ENCODE results near the gene TPI1. TPM values are rescaled to one million over a fixed set of nuclear protein-coding genes. Genes with fewer than 3 reads are reported as not detected.

TPI1 gene
- total RNA-seq, 4 donors from 2014 or later = 500 to 741 (median 604) TPM

DNA sequence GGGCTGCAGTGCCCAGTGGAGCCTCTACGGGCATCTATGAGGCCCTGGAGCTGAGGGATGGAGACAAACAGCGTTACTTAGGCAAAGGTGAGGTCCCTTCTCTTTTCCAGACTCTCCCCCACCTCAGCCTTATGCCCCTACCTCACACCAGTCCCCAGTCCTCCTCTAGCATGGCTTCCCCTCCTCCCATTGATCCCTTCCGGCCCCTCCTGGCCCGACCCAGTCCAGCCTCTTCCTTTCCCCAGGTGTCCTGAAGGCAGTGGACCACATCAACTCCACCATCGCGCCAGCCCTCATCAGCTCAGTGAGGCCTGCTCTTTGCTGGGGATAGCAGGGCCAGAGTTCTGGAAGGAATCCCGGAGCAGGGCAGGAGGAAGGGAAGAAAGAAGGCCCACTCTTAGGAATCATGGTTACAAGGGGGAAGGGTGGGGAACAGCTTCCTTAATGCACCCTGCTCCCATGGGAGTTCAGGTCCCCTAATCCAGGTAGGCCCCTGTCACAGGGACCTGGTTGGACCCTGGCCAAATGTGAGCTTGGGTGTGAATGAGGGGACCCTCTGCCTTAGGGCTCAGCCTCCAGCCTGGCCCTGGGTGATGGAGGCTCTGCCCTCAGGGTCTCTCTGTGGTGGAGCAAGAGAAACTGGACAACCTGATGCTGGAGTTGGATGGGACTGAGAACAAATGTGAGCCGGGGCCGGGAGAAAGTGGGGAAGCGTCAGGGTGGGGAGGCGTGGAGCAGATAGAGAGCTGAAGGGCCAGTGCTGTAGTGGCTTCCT, 49.3 kb downstream of the TPI1 start:
- DNase-seq (no peak), ATAC-seq (no peak)
- Histone ChIP-seq H3K9me3 (no peaks in the 10 kb centered on the region), H3K27ac (no peak overlapping the region), H3K4me3 (no peak overlapping the region), H3K27me3 (peaks cover 14 to 20% (median 17%) of the 10 kb centered on the region in 3 donors), H3K36me3 (no peaks in the 10 kb centered on the region), H3K4me1 (peaks cover 9 to 11% of the 10 kb centered on the region in 2 donors)
- in situ Hi-C loops (cut with MboI; ENCODE audit: low sequenced_read_pairs in 4 of 4) = loop anchor here in 1 of 4 donors (25.0 kb wide), 1 partner anchor 196 kb away; the partner anchor contains the start of gene C1RL
- TF ChIP-seq POLR2A (IDR thresholded peaks at IDR 0.05) = no peak
- no peak for TF ChIP-seq CTCF (IDR thresholded peaks at IDR 0.05 in 4 of 5, conservative IDR thresholded peaks at IDR 0.05 in 1 of 5)
- intact Hi-C loops (cut with DNase I; ENCODE audit: low total_unique reads) = no loop called here

GRCh38 chr12:6917491-6918231, 50.3 kb downstream of the TPI1 start:
- Histone ChIP-seq H3K27ac (no peak overlapping the region), H3K4me1 (peaks cover 9 to 11% of the 10 kb centered on the region in 2 donors), H3K4me3 (no peak overlapping the region), H3K36me3 (no peaks in the 10 kb centered on the region), H3K9me3 (no peaks in the 10 kb centered on the region), H3K27me3 (peaks cover 14 to 20% (median 17%) of the 10 kb centered on the region in 3 donors)
- intact Hi-C loops (cut with DNase I; ENCODE audit: low total_unique reads) (no loop called here), in situ Hi-C loops (cut with MboI; ENCODE audit: low sequenced_read_pairs in 4 of 4) (loop anchor here in 1 of 4 donors (25.0 kb wide), 1 partner anchor 195 kb away; the partner anchor contains the start of gene C1RL)
- DNase-seq (no peak), ATAC-seq (no peak)
- TF ChIP-seq POLR2A (IDR thresholded peaks at IDR 0.05) (no peak), CTCF (IDR thresholded peaks at IDR 0.05 in 4 of 5, conservative IDR thresholded peaks at IDR 0.05 in 1 of 5) (no peak)

GRCh38 chr12:6919588-6919987, 52.3 kb downstream of the TPI1 start:
- intact Hi-C loops (cut with DNase I; ENCODE audit: low total_unique reads) (no loop called here), in situ Hi-C loops (cut with MboI; ENCODE audit: low sequenced_read_pairs in 4 of 4) (loop anchor here in 1 of 4 donors (25.0 kb wide), 1 partner anchor 193 kb away; the partner anchor contains the start of gene C1RL)
- H3K27ac ChIP-seq = no peak overlapping the region
- no peaks in the 10 kb centered on the region for H3K9me3 ChIP-seq
- peaks cover 4 to 15% (median 7%) of the 10 kb centered on the region in 3 donors for H3K27me3 ChIP-seq
- H3K36me3 ChIP-seq = no peaks in the 10 kb centered on the region
- DNase-seq = no peak
- H3K4me3 ChIP-seq = no peak overlapping the region
- no peak for ATAC-seq
- H3K4me1 ChIP-seq = peaks cover 11 to 13% of the 10 kb centered on the region in 2 donors
- no peak for TF ChIP-seq CTCF (IDR thresholded peaks at IDR 0.05 in 4 of 5, conservative IDR thresholded peaks at IDR 0.05 in 1 of 5)
- TF ChIP-seq POLR2A (IDR thresholded peaks at IDR 0.05) = no peak

Other genes starting within 250 kb of the TPI1 start
- under 1 TPM; 0.17 to 0.75 (median 0.47) TPM for gene LPAR5, start 231.6 kb upstream of the TPI1 start, total RNA-seq
- under 1 TPM in 3 of 4 donors, not detected in 1; 0.27 to 0.71 (median 0.65) TPM for gene ACRBP, start 220.1 kb upstream of the TPI1 start, total RNA-seq
- 10 to 100 TPM; 12.8 to 28.9 (median 19.7) TPM for gene ING4, start 204.4 kb upstream of the TPI1 start, total RNA-seq
- 10 to 100 TPM; 22.4 to 35.3 (median 27.9) TPM for gene ZNF384, start 178.2 kb upstream of the TPI1 start, total RNA-seq
- not detected for gene PIANP, start 166.7 kb upstream of the TPI1 start, total RNA-seq
- gene COPS7A, start 143.5 kb upstream of the TPI1 start, total RNA-seq = 100 to 1,000 TPM in 2 of 4 donors, 10 to 100 TPM in 2; 82.0 to 132 (median 99.0) TPM
- 100 to 1,000 TPM; 105 to 181 (median 165) TPM for gene MLF2, start 114.4 kb upstream of the TPI1 start, total RNA-seq
- 10 to 100 TPM; 15.0 to 40.4 (median 31.5) TPM for gene PTMS, start 101.2 kb upstream of the TPI1 start, total RNA-seq
- not detected for gene LAG3, start 95.0 kb upstream of the TPI1 start, total RNA-seq
- gene CD4, start 78.0 kb upstream of the TPI1 start, total RNA-seq = 10 to 100 TPM in 1 of 4 donors, 1 to 10 TPM in 3; 1.8 to 12.9 (median 3.8) TPM
- gene GPR162, start 45.7 kb upstream of the TPI1 start, total RNA-seq = under 1 TPM in 3 of 4 donors, not detected in 1; 0.16 to 0.31 (median 0.20) TPM
- 1 to 10 TPM in 3 of 4 donors, under 1 TPM in 1; 0.66 to 4.7 (median 1.5) TPM for gene P3H3, start 39.1 kb upstream of the TPI1 start, total RNA-seq
- not detected for gene GNB3, start 26.6 kb upstream of the TPI1 start, total RNA-seq
- gene CDCA3, start 16.2 kb upstream of the TPI1 start, total RNA-seq = 1 to 10 TPM in 1 of 4 donors, under 1 TPM in 3; 0.25 to 4.4 (median 0.65) TPM
- 100 to 1,000 TPM in 1 of 4 donors, 10 to 100 TPM in 3; 66.4 to 120 (median 74.1) TPM for gene USP5, start 15.4 kb upstream of the TPI1 start, total RNA-seq
- gene SPSB2, start 5.8 kb downstream of the TPI1 start, total RNA-seq = 10 to 100 TPM in 1 of 4 donors, 1 to 10 TPM in 3; 4.6 to 10.0 (median 5.0) TPM
- gene LRRC23, start 37.3 kb downstream of the TPI1 start, total RNA-seq = 10 to 100 TPM in 2 of 4 donors, 1 to 10 TPM in 2; 6.5 to 14.0 (median 11.0) TPM
- 1 to 10 TPM in 3 of 4 donors, under 1 TPM in 1; 0.97 to 6.2 (median 1.8) TPM for gene ENO2, start 47.0 kb downstream of the TPI1 start, total RNA-seq
- gene ATN1, start 60.4 kb downstream of the TPI1 start, total RNA-seq = 10 to 100 TPM; 11.5 to 31.5 (median 26.5) TPM
- not detected for gene RNU7-1, start 76.3 kb downstream of the TPI1 start, total RNA-seq
- gene C12orf57, start 76.5 kb downstream of the TPI1 start, total RNA-seq = 100 to 1,000 TPM; 175 to 220 (median 183) TPM
- 1 to 10 TPM in 3 of 4 donors, under 1 TPM in 1; 0.87 to 7.6 (median 5.0) TPM for gene PTPN6, start 83.8 kb downstream of the TPI1 start, total RNA-seq
- 100 to 1,000 TPM; 226 to 304 (median 238) TPM for gene PHB2, start 103.1 kb downstream of the TPI1 start, total RNA-seq
- gene EMG1, start 103.4 kb downstream of the TPI1 start, total RNA-seq = 10 to 100 TPM; 25.8 to 40.6 (median 32.1) TPM
- 10 to 100 TPM; 19.4 to 42.8 (median 36.7) TPM for gene LPCAT3, start 150.9 kb downstream of the TPI1 start, total RNA-seq
- gene C1S, start 193.2 kb downstream of the TPI1 start, total RNA-seq = 10 to 100 TPM; 58.1 to 90.8 (median 85.9) TPM
- 10 to 100 TPM; 47.5 to 97.8 (median 74.9) TPM for gene C1R, start 224.9 kb downstream of the TPI1 start, total RNA-seq
- gene C1RL, start 241.7 kb downstream of the TPI1 start, total RNA-seq = 10 to 100 TPM; 15.0 to 18.7 (median 16.7) TPM